HUES6 (cell line): ENCODE data around the gene KDM2B.

ENCODE experiments used
- H3K27ac ChIP-seq: 2 replicates; pipeline ENCODE4 v1.7.0; 2013; ENCODE audit warnings: low read depth, mild to moderate bottlenecking, low read length, inconsistent platforms
- H3K27me3 ChIP-seq: 2 replicates; pipeline ENCODE4 v1.6.1; 2013; ENCODE audit warnings: low read length; ENCODE audit not compliant: control insufficient read depth, insufficient read depth
- H3K36me3 ChIP-seq: 2 replicates; pipeline ENCODE4 v1.6.1; 2013; ENCODE audit warnings: low read length; ENCODE audit not compliant: control insufficient read depth, insufficient read depth
- H3K4me1 ChIP-seq: 2 replicates; pipeline ENCODE4 v1.6.1; 2013; ENCODE audit warnings: low read length; ENCODE audit not compliant: control insufficient read depth, insufficient read depth
- H3K4me3 ChIP-seq: 2 replicates; pipeline ENCODE4 v1.5.1; 2013; ENCODE audit warnings: low read depth, low read length
- H3K9ac ChIP-seq: one replicate; pipeline ENCODE4 v1.6.1; 2013; ENCODE audit warnings: mild to moderate bottlenecking, low read length
- H3K9me3 ChIP-seq: 2 replicates; pipeline ENCODE4 v1.6.1; 2013; ENCODE audit warnings: low read depth, low read length; ENCODE audit not compliant: control insufficient read depth, insufficient read depth

The KDM2B gene

GRCh38 chr12:121523741-121524140, 57.1 kb downstream of the KDM2B start:
- H3K27me3 ChIP-seq: no peaks in the 10 kb centered on the region
- H3K4me3 ChIP-seq: no peak overlapping the region
- H3K36me3 ChIP-seq: peaks cover 71% of the 10 kb centered on the region
- no peaks in the 10 kb centered on the region for H3K9me3 ChIP-seq
- no peak overlapping the region for H3K27ac ChIP-seq
- H3K4me1 ChIP-seq: peaks cover 27% of the 10 kb centered on the region; the same call in 1 of the 2 replicates
- H3K9ac ChIP-seq: no peak overlapping the region

GRCh38 chr12:121522971-121523370, 57.9 kb downstream of the KDM2B start:
- peaks cover 70% of the 10 kb centered on the region for H3K36me3 ChIP-seq
- H3K9ac ChIP-seq: no peak overlapping the region
- H3K27me3 ChIP-seq: no peaks in the 10 kb centered on the region
- no peak overlapping the region for H3K4me3 ChIP-seq
- H3K9me3 ChIP-seq: no peaks in the 10 kb centered on the region
- H3K4me1 ChIP-seq: peaks cover 27% of the 10 kb centered on the region; the same call in 1 of the 2 replicates
- no peak overlapping the region for H3K27ac ChIP-seq

- Histone ChIP-seq H3K27me3 (no peaks in the 10 kb centered on the region), H3K27ac (no peak overlapping the region), H3K4me3 (no peak overlapping the region), H3K9ac (no peak overlapping the region), H3K9me3 (peaks cover 2% of the 10 kb centered on the region; the same call in 1 of the 2 replicates), H3K36me3 (peaks cover 69% of the 10 kb centered on the region), H3K4me1 (peaks cover 36% of the 10 kb centered on the region; the same call in 1 of the 2 replicates)
Measured at GRCh38 chr12:121520586-121521086, 60.2 kb downstream of the KDM2B start.

- no peak overlapping the region for H3K27ac ChIP-seq
- no peaks in the 10 kb centered on the region for H3K27me3 ChIP-seq
- peaks cover 65% of the 10 kb centered on the region for H3K36me3 ChIP-seq
- peaks cover 36% of the 10 kb centered on the region; the same call in 1 of the 2 replicates for H3K4me1 ChIP-seq
- H3K9me3 ChIP-seq: peaks cover 2% of the 10 kb centered on the region; the same call in 1 of the 2 replicates
- H3K4me3 ChIP-seq: no peak overlapping the region
- no peak overlapping the region for H3K9ac ChIP-seq
Measured at GRCh38 chr12:121520119-121520518, 60.7 kb downstream of the KDM2B start.

- no peaks in the 10 kb centered on the region for H3K27me3 ChIP-seq
- H3K9me3 ChIP-seq: peaks cover 2% of the 10 kb centered on the region; the same call in 1 of the 2 replicates
- peaks cover 27% of the 10 kb centered on the region; the same call in 1 of the 2 replicates for H3K4me1 ChIP-seq
- peaks cover 58% of the 10 kb centered on the region for H3K36me3 ChIP-seq
- no peak overlapping the region for H3K9ac ChIP-seq
- no peak overlapping the region for H3K27ac ChIP-seq
- no peak overlapping the region for H3K4me3 ChIP-seq
Measured at GRCh38 chr12:121519227-121519626, 61.6 kb downstream of the KDM2B start.

- H3K4me3 ChIP-seq: no peak overlapping the region
- no peak overlapping the region for H3K9ac ChIP-seq
- peaks cover 54% of the 10 kb centered on the region for H3K36me3 ChIP-seq
- H3K9me3 ChIP-seq: peaks cover 2% of the 10 kb centered on the region; the same call in 1 of the 2 replicates
- peaks cover 27% of the 10 kb centered on the region; the same call in 1 of the 2 replicates for H3K4me1 ChIP-seq
- no peak overlapping the region for H3K27ac ChIP-seq
- H3K27me3 ChIP-seq: no peaks in the 10 kb centered on the region
Measured at GRCh38 chr12:121518656-121519055, 62.2 kb downstream of the KDM2B start.

- H3K27me3 ChIP-seq: no peaks in the 10 kb centered on the region
- H3K9me3 ChIP-seq: peaks cover 2% of the 10 kb centered on the region; the same call in 1 of the 2 replicates
- H3K4me3 ChIP-seq: no peak overlapping the region
- H3K36me3 ChIP-seq: peaks cover 65% of the 10 kb centered on the region
- peaks cover 23% of the 10 kb centered on the region; the same call in 1 of the 2 replicates for H3K4me1 ChIP-seq
- no peak overlapping the region for H3K9ac ChIP-seq
- no peak overlapping the region for H3K27ac ChIP-seq
Measured at GRCh38 chr12:121516437-121517011, 64.3 kb downstream of the KDM2B start.

GRCh38 chr12:121515615-121516014, 65.2 kb downstream of the KDM2B start:
- H3K27me3 ChIP-seq: no peaks in the 10 kb centered on the region
- H3K9ac ChIP-seq: no peak overlapping the region
- H3K36me3 ChIP-seq: peaks cover 60% of the 10 kb centered on the region
- no peak overlapping the region for H3K4me3 ChIP-seq
- H3K27ac ChIP-seq: no peak overlapping the region
- peaks cover 2% of the 10 kb centered on the region; the same call in 1 of the 2 replicates for H3K9me3 ChIP-seq
- H3K4me1 ChIP-seq: peaks cover 14% of the 10 kb centered on the region; the same call in 1 of the 2 replicates

- Histone ChIP-seq H3K4me3 (no peak overlapping the region), H3K27ac (no peak overlapping the region), H3K9me3 (peaks cover 2% of the 10 kb centered on the region; the same call in 1 of the 2 replicates), H3K9ac (no peak overlapping the region), H3K4me1 (peaks cover 12% of the 10 kb centered on the region; the same call in 1 of the 2 replicates), H3K36me3 (peaks cover 61% of the 10 kb centered on the region), H3K27me3 (no peaks in the 10 kb centered on the region)
Measured at GRCh38 chr12:121514184-121514742, 66.6 kb downstream of the KDM2B start.

GRCh38 chr12:121513464-121514183, 67.2 kb downstream of the KDM2B start:
- Histone ChIP-seq H3K9me3 (peaks cover 2% of the 10 kb centered on the region; the same call in 1 of the 2 replicates), H3K9ac (no peak overlapping the region), H3K36me3 (peaks cover 61% of the 10 kb centered on the region), H3K27ac (no peak overlapping the region), H3K4me1 (peaks cover 12% of the 10 kb centered on the region; the same call in 1 of the 2 replicates), H3K4me3 (no peak overlapping the region), H3K27me3 (no peaks in the 10 kb centered on the region)
